Activated naive CD4-positive, alpha-beta T cell treated with Interleukin-2 at 50 U/mL for 16 hours (primary cell): ENCODE data around the gene UBL4B.

Source experiments
- DNase-seq: peaks from one replicate; pipeline ENCODE4 v3.0.0-alpha.2; 2020

The UBL4B gene

GRCh38 chr1:110159168-110159567 lies 46.9 kb downstream of the UBL4B start:
- DNase-seq: no peak

- no peak for DNase-seq
These were observed 48.4 kb downstream of the UBL4B start for GRCh38 chr1:110160538-110161100.

- DNase-seq: no peak
These were observed 48.9 kb downstream of the UBL4B start for GRCh38 chr1:110161165-110161564.

- DNase-seq: no peak
These were observed 49.6 kb downstream of the UBL4B start for GRCh38 chr1:110161849-110162248.
